Activated gamma-delta T cell treated with anti-CD3 and anti-CD28 coated beads, Interleukin-2, amount 50 U/mL, for 16 hours (primary cell): ENCODE data around the gene BMP8B.
"Not testable (repeated sequence)": the region's sequence is repeated elsewhere in the genome, so short reads cannot be mapped to it uniquely, and the experiment has no call there.

Experiments used
- DNase-seq: peaks from one replicate; pipeline ENCODE4 v3.0.0-alpha.2; 2020; ENCODE audit warnings: low read depth

Gene BMP8B

GRCh38 chr1:39777896-39778295 is 10.8 kb downstream of the BMP8B start:
- DNase-seq = not testable (repeated sequence)

- DNase-seq = no peak
Measured at GRCh38 chr1:39777306-39777705, 11.4 kb downstream of the BMP8B start.

DNA sequence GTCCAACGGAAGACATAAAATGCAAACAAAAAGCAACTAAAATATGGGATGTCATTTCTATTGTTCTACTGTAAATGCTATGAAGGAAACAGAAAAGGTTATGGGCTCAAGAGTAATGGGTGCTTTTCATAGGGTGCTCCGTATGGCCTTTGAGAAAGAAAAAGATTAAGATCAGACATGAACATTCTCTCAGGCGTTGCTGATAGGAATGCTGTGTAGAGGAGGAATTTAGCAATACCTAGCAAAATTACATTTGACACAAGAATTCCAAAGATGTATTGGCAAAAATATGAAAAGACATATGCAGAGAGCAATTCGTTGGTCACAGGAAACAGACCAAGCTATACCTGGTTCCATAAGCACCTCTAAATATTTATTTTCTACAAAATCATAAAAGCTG is 11.8 kb downstream of the BMP8B start:
- DNase-seq = no peak

- DNase-seq = no peak
Measured at GRCh38 chr1:39776400-39776713, 12.3 kb downstream of the BMP8B start.

- DNase-seq = not testable (repeated sequence)
Measured at GRCh38 chr1:39775676-39776399, 12.8 kb downstream of the BMP8B start.

DNA sequence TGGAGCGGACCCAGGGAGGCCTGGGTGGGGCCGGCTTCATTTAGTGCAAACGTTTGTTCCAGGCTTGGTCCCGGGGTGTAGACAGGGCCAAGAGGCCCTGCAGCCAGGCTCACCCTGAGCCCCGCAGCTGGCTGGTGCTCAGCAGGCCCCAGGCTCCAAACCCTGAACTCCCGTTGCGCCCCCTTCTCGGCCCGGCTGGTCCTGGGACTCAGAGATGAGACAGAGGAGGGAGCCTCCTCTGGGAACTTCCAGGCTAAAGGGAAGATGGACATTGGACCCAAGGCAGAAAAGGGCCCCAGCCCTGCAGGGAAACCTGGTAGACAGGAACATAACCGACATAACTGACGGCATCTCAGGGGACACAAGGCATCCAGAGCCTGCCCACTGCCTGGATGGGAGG is 13.5 kb downstream of the BMP8B start:
- DNase-seq = not testable (repeated sequence)

- not testable (repeated sequence) for DNase-seq
Measured at GRCh38 chr1:39773369-39773979, 15.2 kb downstream of the BMP8B start.

GRCh38 chr1:39771022-39771532 is 17.6 kb downstream of the BMP8B start, which contains the start of gene OXCT2:
TSS of gene OXCT2 (minus strand) at chr1:39771348. CDS start at chr1:39771255, 93 bp downstream.
- not testable (repeated sequence) for DNase-seq

- not testable (repeated sequence) for DNase-seq
Measured at GRCh38 chr1:39770100-39771021, 18.3 kb downstream of the BMP8B start.

- DNase-seq = not testable (repeated sequence)
Measured at GRCh38 chr1:39769502-39769901, 19.2 kb downstream of the BMP8B start.

DNA sequence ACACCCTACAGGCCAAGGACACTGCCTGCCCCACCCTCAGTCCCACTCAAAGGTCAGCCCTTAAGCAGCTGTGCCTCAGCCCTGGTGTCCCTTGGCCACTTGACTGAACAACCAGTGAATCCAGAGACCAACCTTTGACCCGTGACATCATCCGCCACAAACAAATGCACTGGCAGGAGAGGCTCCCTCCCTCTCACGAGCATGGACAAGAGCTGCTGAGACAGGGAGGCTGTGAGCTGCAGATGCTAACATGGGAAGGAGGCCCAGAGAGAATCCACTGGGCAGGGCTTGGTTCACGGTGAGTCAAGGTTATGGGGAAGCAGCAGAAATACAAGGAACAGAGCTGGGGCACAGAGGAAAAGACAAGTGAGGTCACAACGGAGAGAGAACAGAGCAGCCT is 22.2 kb downstream of the BMP8B start:
- not testable (repeated sequence) for DNase-seq

DNA sequence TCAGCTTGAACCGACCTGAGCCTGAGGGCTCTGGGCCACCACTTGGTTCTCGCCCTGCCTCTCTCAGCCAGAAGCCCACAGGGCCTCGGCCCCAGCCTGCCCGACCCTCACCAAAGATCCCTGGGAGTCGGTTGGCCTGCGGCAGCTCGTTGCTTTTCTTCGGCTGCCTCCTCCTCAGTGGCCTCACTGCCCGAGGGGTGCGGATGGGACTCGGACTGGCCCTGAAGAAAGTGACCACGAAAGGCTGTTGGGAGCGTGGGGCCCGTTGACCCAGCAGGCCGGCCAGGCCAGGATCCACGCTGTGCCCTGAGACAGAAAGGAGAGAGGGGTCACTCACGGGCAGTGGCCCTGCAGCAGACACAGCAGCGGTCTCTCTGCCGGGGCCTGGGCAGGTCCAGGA is 24.2 kb downstream of the BMP8B start:
- DNase-seq = not testable (repeated sequence)

DNA sequence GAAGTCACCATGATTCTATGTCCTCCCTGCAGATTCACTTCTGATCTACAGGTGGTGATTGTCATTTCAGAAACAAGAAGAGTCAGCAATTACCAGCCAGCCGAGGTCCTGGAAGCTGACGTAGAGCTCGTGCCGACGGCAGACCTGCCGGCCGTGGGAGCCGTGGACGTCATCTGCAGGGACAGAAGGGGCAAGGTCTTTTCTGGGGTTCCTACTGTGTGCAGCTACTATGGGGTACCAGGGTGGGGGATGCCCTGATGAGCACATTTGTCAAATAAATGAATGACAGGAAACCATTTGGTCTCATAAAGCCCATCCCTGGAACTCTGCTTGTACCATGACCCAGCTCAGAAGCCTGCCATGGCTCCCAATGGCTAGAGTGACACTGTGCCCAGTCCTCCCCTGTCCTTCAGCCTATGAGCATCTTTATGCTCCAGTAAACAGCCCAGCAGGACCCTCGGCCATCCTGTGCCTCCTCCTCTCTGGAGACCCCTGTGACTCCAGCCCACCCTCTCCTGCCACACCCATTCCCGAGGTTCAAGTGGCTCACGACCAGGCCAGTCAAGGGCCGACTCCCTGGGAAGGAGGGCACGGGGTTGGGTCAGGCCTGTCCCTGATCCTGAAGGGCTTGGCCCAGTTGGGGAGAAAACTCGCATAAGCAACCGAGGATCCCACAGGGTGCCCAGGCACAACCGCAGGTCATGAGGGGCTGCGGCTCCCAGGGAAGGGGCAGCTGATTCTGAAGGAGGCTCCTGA is 24.9 kb downstream of the BMP8B start:
- not testable (repeated sequence) for DNase-seq

DNA sequence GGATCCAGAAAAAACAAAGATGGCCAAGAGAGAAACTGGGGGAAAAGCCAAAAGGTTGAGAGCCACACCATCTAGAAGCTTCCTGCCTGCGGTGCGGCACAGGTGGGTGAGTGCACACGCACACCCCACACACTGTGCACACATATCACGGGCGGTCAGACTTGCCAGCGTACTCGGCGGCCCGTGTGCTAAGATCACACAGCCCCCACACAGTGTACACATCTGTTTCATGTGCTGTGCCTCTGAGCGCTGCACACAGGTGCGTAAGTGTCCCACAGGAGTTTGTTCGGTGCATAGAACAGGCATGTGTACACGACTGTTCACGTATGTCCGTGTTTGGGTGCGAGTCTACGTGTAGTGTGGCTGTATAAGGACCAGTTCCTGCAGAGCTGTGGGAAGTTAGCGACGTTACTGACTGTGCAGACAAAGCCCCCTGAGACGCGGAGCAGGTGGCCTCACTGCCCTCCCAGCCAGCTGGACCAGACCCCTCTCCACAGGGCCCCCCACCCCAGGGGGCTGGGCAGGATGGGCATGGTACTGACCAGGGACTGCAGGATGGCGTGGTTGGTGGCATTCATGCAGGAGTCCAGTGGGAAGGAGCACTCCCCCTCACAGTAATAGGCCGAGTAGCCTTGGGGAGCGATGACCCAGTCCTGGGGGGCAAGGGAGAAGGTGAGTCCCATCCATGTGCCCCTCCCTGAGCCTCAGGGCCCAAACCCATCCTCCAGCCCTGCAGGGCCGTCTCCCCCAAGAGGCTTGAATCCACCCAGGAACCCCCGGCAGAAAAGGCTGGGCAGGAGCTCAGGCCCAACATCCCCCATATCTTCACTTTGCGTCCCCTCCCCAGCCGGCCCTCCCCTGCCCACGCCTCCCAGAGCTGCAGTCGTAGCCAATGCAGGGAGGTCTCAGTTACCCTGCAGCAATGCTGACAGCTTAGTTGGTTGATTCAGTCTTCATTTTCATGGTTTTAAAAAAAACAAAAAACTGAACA is 25.8 kb downstream of the BMP8B start:
- no peak for DNase-seq

DNA sequence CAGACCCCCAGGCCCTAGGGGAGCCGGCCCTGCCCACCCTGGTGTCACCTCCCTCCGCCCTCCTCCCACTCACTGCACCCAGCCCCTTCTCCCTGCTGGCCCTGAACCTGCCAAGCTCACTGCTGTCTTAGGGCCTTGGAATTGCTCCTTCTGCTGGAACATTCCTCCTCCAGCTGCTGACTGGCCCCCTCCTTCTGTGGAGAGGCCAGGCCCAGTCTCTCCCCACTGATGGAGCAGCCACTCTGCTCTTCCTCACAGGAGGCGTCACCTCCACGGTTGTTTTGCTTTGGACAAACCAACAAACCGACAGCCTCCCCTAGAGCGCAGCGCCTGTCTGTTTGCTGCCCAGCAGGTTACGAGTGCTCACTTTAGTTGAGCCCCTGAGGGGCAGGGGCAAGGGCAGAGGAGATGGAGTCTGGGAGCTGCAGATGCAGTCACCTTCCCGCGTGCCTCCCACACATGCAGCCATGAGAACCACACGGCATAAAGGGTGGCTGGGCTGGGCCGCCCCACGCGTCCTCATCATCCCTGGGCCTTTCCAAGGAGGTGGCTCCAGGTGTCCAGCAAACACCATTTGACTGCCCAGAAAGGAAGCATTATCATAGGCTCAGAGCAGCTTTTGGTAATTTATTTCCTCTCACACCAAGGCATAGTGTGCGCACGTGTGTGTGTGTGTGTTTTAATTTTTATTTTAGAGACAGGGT is 27.0 kb downstream of the BMP8B start:
- no peak for DNase-seq

DNA sequence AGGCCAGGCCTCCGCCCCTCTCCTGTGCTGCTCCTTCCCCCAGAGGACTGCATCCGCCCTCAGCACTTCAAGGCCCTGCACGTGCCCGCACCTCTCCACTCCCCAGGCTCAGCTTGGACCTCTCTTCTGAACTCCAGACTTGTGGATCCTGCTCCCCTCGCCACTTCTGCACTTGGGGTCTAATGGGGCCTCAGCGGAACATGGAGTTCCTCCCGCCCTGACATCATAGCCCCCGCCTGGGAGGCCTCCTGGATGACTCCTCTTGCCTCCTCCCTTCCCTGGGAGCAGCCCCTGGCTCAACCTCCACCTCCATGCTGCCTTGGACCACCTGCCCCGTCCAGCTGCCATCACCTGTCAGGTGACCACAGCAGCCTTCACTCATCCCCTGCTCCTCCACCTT is 27.6 kb downstream of the BMP8B start:
- DNase-seq = no peak

DNA sequence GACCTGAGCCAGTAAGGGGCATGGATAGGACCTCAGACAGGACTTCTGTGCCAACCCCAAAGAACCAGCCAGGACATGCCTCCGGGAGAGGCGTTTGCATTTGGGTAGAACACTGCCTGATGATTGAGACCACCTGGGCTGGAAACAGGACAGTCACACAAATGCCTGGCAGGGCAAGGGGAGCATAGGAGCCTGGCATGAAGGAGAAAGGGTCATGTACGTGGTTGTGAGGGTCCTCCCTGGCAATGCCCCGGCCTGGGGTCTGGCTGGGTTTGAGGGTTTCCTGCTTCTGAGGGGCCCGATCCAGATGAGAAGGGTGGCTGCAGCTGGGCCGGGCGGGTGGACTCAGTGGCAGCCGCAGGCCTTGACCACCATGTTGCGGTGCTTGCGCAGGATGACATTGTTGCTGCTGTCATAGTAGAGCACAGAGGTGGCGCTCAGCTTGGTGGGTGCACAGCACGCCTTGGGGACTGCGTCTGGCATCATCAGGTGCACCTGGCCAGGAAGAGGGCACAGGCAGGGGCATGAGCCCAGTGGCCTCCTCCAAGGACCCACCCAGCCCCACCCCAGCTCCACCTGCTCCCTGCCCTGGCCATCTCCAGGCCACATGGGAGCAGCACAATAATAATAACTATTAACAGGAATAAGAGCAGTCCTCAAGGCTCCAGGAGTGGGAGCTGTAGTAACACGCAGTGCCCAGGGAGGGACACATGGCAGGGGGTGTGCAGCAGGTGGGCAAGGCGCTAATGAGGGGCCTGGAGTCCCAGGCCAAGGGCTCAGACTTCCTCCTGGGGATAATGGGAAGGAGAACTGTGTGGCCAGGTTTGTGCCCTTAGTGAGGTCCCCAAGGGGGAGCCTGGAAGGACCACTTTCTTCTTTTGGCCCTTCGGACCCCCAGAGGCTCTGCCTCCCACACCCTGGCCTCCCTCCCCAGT is 28.3 kb downstream of the BMP8B start:
- DNase-seq = no peak

DNA sequence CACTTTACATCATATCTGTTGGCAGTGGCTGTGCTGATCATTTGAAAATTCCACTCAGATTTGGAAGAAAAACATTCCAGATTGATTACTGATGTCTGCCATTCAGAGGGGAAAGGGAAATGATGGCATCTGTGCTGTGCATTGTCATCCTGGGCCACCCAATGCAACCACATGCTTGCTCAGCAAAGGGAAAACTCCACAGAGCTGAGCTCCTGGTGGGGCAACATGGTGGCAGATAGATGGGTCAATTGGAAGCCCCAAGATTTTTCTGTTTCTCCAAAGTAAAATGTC is 29.3 kb downstream of the BMP8B start:
- no peak for DNase-seq
